Natural killer cell (primary cell): Measurements from ENCODE around the gene EIF2S3. TPM values are rescaled to one million over a fixed set of nuclear protein-coding genes. Genes with fewer than 3 reads are reported as not detected.
A peak's percentile ranks its signal among the peaks of the same experiment; 100 is the strongest.

Experiments
- ATAC-seq, 3 donors: fragments of 150-1000 bp in 2 of 3; fragments of 200-7000 bp in 1 of 3; cut with Tn5 transposase; 1 replicate in 1 of 3; 2 replicates in 2 of 3; pipeline ENCODE4 v1.10.0; 2021; ENCODE audit warnings: mild to moderate bottlenecking in 2 of 3, moderate library complexity in 2 of 3
- DNase-seq, 2 donors: peaks; one replicate each; pipeline versions ENCODE4 v3.0.0 to v3.0.0-alpha.2; 2013 to 2021; ENCODE audit warnings: mixed read lengths in 1 of 2
- H3K27ac ChIP-seq: one replicate; pipeline ENCODE4 v1.5.1; 2013; ENCODE audit warnings: mild to moderate bottlenecking, low read length
- H3K27me3 ChIP-seq: one replicate; pipeline ENCODE4 v1.6.1; 2013; ENCODE audit warnings: low read length; ENCODE audit not compliant: control insufficient read depth, insufficient read depth
- H3K36me3 ChIP-seq: one replicate; pipeline ENCODE4 v1.6.1; 2013; ENCODE audit warnings: low read length; ENCODE audit not compliant: control insufficient read depth, insufficient read depth
- H3K4me1 ChIP-seq: one replicate; pipeline ENCODE4 v1.6.1; 2013; ENCODE audit warnings: low read length; ENCODE audit not compliant: control insufficient read depth, insufficient read depth
- H3K4me3 ChIP-seq: one replicate; pipeline ENCODE4 v1.5.1; 2013; ENCODE audit warnings: low read length
- H3K9me3 ChIP-seq: one replicate; pipeline ENCODE4 v1.6.1; 2013; ENCODE audit warnings: low read length; ENCODE audit not compliant: control insufficient read depth, insufficient read depth
- H3K27ac Mint-ChIP-seq, 2 donors: one replicate each; pipeline ENCODE4 v1.8.0; 2022; ENCODE audit warnings: mild to moderate bottlenecking in 2 of 2, mixed read lengths in 2 of 2, moderate library complexity in 1 of 2
- H3K27me3 Mint-ChIP-seq, 2 donors: one replicate each; pipeline ENCODE4 v1.8.0; 2022; ENCODE audit warnings: low read depth in 2 of 2, mixed read lengths in 2 of 2
- H3K36me3 Mint-ChIP-seq: one replicate; pipeline ENCODE4 v1.8.0; 2022; ENCODE audit warnings: mixed read lengths
- H3K4me1 Mint-ChIP-seq, 2 donors: one replicate each; pipeline ENCODE4 v1.8.0; 2022; ENCODE audit warnings: mixed read lengths in 2 of 2
- H3K4me3 Mint-ChIP-seq: one replicate; pipeline ENCODE4 v1.8.0; 2022; ENCODE audit warnings: mild to moderate bottlenecking, moderate library complexity, mixed read lengths
- H3K9me3 Mint-ChIP-seq, 2 donors: one replicate each; pipeline ENCODE4 v1.8.0; 2022; ENCODE audit warnings: mixed read lengths in 2 of 2
- WGBS: methylation state at CpG from one replicate; pipeline ENCODE4 v1.1.7; 2013; ENCODE audit warnings: missing lambda C conversion rate; ENCODE audit not compliant: insufficient coverage; 5-methylcytosine and 5-hydroxymethylcytosine counted together
- intact Hi-C: fragments of 100-400 bp; cut with micrococcal nuclease; formaldehyde crosslinking; loops from one replicate; pipeline ENCODE4 v1.14.2; 2022
- total RNA-seq, 4 donors: library from RNA; stranded (reverse); fragments of 120-200 nt in 1 of 4; gene quantifications; one replicate each; pipeline versions ENCODE4 v1.2.3 to v1.2.4, GENCODE V29; 2013 to 2022
- TF ChIP-seq, protein P1 (sequence below): fragments of 200-600 bp; IDR thresholded peaks from one replicate; pipeline ENCODE4 v1.8.0; 2022; ENCODE audit warnings: antibody characterized with exemption

EIF2S3 gene
- total RNA-seq, 3 donors from 2014 or later (not counting 1 experiment from before 2014, with no cell fraction given): 124 to 199 (median 132) TPM

GRCh38 chrX:24026432-24026831 is 28.3 kb upstream of the EIF2S3 start:
- no peaks in the 10 kb centered on the region for H3K36me3 Mint-ChIP-seq
- peak overlapping the region; percentile 94 for H3K27ac ChIP-seq
- TF ChIP-seq, protein P1, sequence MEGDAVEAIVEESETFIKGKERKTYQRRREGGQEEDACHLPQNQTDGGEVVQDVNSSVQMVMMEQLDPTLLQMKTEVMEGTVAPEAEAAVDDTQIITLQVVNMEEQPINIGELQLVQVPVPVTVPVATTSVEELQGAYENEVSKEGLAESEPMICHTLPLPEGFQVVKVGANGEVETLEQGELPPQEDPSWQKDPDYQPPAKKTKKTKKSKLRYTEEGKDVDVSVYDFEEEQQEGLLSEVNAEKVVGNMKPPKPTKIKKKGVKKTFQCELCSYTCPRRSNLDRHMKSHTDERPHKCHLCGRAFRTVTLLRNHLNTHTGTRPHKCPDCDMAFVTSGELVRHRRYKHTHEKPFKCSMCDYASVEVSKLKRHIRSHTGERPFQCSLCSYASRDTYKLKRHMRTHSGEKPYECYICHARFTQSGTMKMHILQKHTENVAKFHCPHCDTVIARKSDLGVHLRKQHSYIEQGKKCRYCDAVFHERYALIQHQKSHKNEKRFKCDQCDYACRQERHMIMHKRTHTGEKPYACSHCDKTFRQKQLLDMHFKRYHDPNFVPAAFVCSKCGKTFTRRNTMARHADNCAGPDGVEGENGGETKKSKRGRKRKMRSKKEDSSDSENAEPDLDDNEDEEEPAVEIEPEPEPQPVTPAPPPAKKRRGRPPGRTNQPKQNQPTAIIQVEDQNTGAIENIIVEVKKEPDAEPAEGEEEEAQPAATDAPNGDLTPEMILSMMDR: no peak
- peaks cover 2% of the 10 kb centered on the region for H3K4me1 ChIP-seq
- H3K27me3 ChIP-seq: no peaks in the 10 kb centered on the region
- no peaks in the 10 kb centered on the region for H3K27me3 Mint-ChIP-seq
- H3K36me3 ChIP-seq: no peaks in the 10 kb centered on the region
- peak in 1 of 2 donors; percentile 18 for DNase-seq
- peak overlapping the region; percentile 88 for H3K4me3 ChIP-seq
- no peak for ATAC-seq
- H3K27ac Mint-ChIP-seq: peak overlapping the region; percentile 87
- H3K9me3 Mint-ChIP-seq: no peaks in the 10 kb centered on the region
- intact Hi-C loops: no loop called here
- 23% methylated on average over 9 of the region's 13 CpGs for WGBS
- H3K4me1 Mint-ChIP-seq: peaks cover 16 to 17% of the 10 kb centered on the region in 2 donors
- H3K4me3 Mint-ChIP-seq: peak overlapping the region; percentile 87
- H3K9me3 ChIP-seq: no peaks in the 10 kb centered on the region

DNA sequence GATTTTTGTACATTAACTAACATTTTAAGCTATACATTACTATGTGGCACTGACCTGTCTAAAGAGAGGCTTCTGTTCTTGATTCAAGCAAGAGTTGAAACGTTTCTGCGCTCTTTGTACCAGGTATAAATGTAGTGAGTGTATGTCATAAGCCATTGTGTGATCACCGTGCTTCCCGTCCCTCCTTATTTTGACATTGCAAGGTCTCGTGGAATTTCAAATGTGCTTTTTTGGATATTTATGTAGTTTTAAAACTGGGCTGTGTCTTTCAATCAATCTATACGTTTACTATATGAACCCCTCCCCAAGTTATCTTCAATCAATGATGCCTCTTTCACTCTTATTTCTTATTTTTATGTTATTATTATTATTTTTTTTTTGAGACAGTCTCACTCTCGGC is 27.7 kb upstream of the EIF2S3 start, which contains the start of gene KLHL15:
KLHL15 (minus strand) TSS at position 101 of the 400 bp plus-strand sequence. CDS start 20,493 bp downstream, outside the sequence.
- ATAC-seq: no peak
- Mint-ChIP-seq H3K36me3 (no peaks in the 10 kb centered on the region), H3K27ac (peak within 1 kb of the TSS; percentile 87)

GRCh38 chrX:24027985-24028384 is 26.8 kb upstream of the EIF2S3 start:
- H3K4me3 Mint-ChIP-seq: no peak overlapping the region
- H3K27me3 Mint-ChIP-seq: peaks cover 3 to 6% of the 10 kb centered on the region in 2 donors
- intact Hi-C loops: no loop called here

More for the DNA sequence above, 27.7 kb upstream of the EIF2S3 start, which contains the start of gene KLHL15:
- DNase-seq: no peak
- H3K9me3 Mint-ChIP-seq: no peaks in the 10 kb centered on the region
- H3K36me3 ChIP-seq: no peaks in the 10 kb centered on the region
- H3K4me3 ChIP-seq: peak within 1 kb of the TSS; percentile 88
- H3K27ac ChIP-seq: peak within 1 kb of the TSS; percentile 94
- TF ChIP-seq, protein P1: no peak
- H3K4me3 Mint-ChIP-seq: peak within 1 kb of the TSS; percentile 87
- no peaks in the 10 kb centered on the region for H3K9me3 ChIP-seq
- no peaks in the 10 kb centered on the region for H3K27me3 Mint-ChIP-seq
- intact Hi-C loops: no loop called here
- H3K4me1 Mint-ChIP-seq: peaks cover 11 to 17% of the 10 kb centered on the region in 2 donors
- peaks cover 2% of the 10 kb centered on the region for H3K4me1 ChIP-seq
- H3K27me3 ChIP-seq: no peaks in the 10 kb centered on the region
- 87% methylated on average over 4 of the region's 7 CpGs for WGBS

More at GRCh38 chrX:24027985-24028384, 26.8 kb upstream of the EIF2S3 start:
- no peak for DNase-seq
- Mint-ChIP-seq H3K27ac (no peak overlapping the region), H3K36me3 (no peaks in the 10 kb centered on the region), H3K9me3 (no peaks in the 10 kb centered on the region), H3K4me1 (peaks cover 10 to 17% of the 10 kb centered on the region in 2 donors)
- Histone ChIP-seq H3K27me3 (no peaks in the 10 kb centered on the region), H3K4me3 (no peak overlapping the region), H3K4me1 (peaks cover 2% of the 10 kb centered on the region), H3K9me3 (no peaks in the 10 kb centered on the region), H3K36me3 (no peaks in the 10 kb centered on the region), H3K27ac (no peak overlapping the region)
- ATAC-seq: no peak
- 95% methylated on average over 4 of the region's 6 CpGs for WGBS
- TF ChIP-seq, protein P1: no peak
